ENCODE measurements around the gene DOCK6. TPM values are rescaled to one million over a fixed set of nuclear protein-coding genes. Genes with fewer than 3 reads are reported as not detected.
"Not testable (repeated sequence)": the region's sequence is repeated elsewhere in the genome, so short reads cannot be mapped to it uniquely, and the experiment has no call there.

The DOCK6 gene
- polyA plus RNA-seq, 10 donors, result 26.3 to 67.9 (median 36.2) TPM

GRCh38 chr19:11174336-11174735 lies 88.0 kb downstream of the DOCK6 start:
- peak in 1 of 3 donors; percentile 36 for DNase-seq

DNA sequence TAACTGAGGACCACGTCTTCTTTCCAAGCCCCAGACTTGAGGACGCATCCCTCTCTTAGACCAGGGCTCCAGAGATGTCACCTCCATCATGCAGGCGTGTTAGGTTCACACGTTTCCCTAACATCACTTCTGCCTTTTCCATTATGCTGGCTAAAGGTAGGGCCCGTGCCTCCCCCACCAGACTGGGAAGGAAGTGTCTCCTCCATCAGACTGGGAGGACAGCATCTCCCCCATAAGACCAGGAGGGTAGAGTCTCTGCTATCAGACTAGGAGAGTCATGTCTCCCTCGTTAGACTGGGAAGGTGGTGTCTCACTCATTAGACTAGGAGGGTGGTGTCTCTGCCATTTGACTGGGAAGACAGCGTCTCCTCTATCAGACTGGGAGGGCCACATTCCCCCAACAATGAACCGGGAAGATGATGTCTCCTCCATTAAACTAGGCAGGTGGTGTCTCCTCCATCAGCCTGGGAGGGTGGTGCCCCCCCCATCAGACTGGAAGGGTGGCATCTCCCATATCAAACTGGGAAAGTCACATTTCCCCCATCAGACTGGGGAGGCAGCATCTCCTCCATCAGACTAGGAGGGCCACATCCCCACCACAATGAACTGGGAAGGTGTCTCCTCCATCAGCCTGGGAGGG lies 88.7 kb downstream of the DOCK6 start:
- DNase-seq, result no peak

GRCh38 chr19:11172576-11172975 lies 89.7 kb downstream of the DOCK6 start:
- no peak for DNase-seq

DNA sequence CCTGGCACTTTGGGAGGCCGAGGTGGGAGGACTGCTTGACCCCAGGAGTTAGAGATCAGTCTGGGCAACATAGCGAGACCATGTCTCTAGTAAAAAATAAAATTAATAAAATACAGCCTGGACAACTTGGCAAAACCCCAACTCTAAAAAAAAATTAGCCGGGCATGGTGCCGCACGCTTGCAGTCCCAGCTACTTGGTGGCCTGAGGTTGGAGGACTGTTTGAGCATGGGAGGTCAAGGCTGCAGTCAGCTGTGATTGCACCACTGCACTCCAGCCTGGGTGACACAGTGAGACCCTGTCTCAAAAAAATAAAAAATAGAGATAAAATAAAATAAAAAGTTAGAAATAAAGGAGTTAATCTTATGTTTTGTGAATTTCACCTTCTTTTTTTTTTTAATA lies 91.2 kb downstream of the DOCK6 start:
- DNase-seq, result no peak

DNA sequence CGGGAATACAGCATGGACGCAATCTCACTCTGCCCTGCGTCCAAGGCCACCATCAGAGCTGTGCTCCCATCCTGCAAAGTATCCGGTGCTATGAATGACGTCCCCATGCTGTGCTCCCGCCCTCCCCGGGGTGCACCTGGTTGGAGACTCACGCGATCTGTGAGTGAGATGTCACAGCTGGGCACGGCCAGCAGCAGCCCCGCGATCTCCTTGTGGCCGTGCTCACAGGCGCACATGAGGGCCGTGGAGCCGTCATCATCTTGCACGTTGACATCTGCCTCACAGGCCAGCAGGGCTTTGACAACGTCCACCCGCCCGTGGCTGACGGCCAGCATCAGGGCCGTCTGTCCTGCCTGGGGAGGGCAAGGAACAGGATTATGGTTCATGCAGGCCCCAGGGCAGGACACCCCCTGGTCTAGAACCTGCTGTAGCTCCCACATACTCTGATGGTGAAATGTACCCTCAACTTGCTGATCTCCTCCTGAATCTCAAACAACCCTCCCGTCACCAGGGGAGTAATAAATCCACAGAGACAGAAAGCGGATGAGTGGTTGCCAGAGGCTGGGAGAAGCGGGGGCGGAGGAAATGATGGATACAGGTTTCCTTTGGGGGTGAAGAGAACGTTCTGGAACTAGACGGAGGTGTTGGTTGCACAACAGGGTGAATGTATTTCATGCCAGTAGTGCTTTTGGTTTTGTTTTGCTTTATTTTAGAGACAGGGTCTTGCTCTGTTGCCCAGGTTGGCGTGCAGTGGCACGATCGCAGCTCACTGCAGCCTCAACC lies 92.2 kb downstream of the DOCK6 start:
- DNase-seq, result no peak

DNA sequence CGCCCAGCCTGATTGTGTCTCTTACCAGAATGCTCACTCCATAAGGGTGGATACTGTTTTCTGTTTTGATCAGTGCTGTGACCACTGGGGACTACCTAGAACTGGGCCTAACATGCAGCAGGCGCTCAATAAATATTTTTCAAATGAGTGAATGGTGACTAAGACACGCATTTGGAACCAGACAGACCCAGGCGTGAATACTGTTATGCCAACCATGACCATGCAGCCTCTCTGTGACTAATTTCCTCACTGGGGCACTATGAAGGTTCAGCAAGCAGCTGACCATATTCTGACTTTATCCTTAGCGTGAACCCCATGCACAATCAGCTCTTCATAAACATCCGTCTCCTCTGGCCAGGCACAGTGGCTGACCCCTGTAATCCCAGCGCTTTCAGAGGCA lies 93.8 kb downstream of the DOCK6 start:
- peak in 1 of 3 donors; percentile 68 for DNase-seq

DNA sequence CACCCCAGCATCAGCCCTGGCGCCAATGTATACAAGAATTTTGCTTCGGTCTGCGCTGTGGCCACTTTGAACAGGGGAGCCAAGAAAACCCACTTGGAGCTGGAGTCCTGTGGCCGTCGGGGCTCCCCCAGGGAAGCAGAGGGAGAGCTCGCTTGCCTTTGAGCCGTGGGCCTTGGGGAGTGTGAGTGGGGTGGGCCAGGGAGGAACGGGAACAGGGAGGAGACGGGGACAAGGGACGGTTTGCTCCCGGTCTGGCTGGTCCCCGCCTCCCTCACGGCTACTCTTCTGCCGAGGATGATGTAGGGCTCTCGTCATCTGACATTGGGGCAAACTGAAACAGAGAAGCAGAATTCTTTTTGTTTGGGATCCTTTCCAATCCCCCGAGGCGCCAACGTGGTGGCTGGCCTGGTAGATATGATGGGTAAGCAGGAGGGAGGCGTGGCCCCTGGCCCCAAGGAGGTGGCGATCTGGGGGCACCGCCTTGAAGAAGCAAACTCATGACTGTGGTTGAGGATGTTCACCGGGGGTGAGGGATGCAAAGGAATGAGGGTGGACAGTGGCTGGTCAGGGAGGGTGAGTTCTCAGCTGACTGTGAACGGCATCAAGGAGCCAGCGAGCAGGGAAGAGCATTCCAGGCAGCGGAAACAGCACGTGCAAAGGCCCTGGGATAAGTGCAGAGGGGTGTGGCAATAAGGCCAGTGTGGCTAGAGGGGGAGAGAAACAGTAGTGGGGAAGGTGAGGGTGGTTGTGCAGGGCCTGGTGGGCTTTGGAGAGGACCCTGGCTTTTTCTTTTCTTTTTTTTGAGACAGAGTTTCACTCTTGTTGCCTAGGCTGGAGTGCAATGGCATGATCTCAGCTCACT lies 95.8 kb downstream of the DOCK6 start:
- peak in 1 of 3 donors; percentile 49 for DNase-seq

- DNase-seq, result no peak
These were observed 96.8 kb downstream of the DOCK6 start for GRCh38 chr19:11165486-11166030.

GRCh38 chr19:11164879-11165406 lies 97.4 kb downstream of the DOCK6 start:
- peak; percentile 77 to 96 (median 91) for DNase-seq

GRCh38 chr19:11164296-11164695 lies 98.0 kb downstream of the DOCK6 start:
- peak in 1 of 3 donors; percentile 61 for DNase-seq

GRCh38 chr19:11160440-11160768 lies 101.9 kb downstream of the DOCK6 start:
- DNase-seq, result not testable (repeated sequence)

DNA sequence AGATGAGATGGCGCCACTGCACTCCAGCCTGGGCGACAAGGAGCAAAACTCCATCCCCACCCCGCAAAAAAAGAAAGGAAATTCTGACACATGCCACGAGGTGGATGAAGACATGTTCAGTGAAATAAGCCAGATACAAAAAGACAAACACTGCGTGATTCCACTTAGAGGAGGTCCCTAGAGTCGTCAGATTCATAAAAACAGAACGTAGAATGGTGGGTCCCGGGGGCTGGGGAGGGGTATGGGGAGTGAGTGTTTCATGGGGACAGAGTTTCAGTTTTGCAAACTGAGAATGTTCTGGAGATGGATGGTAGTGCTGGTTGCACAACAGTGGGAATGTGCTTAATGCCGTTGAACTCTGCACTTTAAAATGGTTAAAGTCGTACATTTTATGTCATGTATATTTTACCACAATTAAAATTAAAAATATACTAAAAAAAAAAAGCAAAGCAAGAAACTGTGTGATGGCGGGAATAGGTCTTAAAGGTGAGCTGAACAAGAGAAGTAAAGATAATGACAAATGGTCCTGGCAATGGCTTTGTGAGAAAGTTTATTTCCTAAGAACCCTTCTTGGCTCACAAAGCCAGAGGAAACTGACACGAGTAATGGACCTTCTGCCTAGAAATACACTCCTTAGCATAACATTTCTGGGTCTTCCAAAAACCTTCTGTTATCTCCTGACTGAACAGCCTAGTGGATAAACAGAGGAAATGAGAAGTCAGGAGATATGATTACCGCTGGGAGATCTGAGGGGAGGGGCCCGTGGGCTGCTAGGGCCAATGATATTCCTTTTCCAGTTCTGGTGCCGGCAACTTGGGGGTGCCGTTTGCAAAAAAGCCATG lies 102.5 kb downstream of the DOCK6 start:
- DNase-seq, result peak in 1 of 3 donors; percentile 58

DNA sequence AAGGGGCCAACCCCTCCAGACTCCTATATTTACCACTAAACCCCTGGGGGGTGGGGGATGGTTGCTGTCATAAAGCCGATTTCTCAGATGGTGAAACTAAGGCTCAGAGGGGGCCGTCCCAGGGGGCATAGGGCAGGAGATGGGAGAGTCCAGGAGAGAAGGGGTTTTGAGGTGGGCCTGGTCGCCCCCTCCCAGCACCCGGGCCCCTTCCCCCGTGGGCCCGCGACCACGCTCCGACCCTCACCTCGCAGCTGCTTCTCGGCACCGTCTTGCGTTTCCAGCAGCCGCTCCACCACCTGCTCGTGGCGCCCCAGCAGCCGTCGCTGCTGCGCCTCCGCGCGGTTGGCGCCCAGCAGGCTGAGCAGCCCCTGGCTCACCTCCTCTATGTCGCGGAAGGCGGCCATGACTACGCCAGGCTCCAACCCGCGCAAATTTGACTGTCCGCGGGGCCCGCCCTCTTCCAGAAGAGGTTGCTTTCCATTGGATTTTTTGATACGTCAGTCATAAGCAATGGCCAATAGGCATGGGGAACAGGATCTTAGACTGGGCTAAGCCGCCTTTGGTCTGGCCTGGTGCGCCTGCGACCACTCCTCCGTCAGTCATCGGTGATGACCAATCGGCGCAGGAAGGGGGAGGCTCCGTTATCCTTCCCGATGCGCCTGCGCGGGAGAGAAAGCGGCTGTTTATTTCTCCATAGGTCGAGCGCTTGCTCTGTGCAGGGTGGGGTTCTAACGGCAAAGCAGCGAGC lies 106.8 kb downstream of the DOCK6 start, which contains the start of gene SPC24:
Gene SPC24, minus strand, starts transcription at position 410 of the 748 bp plus-strand sequence. Its CDS starts 6 bp downstream, at position 404.
- peak; percentile 98 to 99 (median 99) for DNase-seq

GRCh38 chr19:11154683-11155047 lies 107.7 kb downstream of the DOCK6 start:
- DNase-seq, result no peak

GRCh38 chr19:11152318-11153062 lies 109.8 kb downstream of the DOCK6 start:
- DNase-seq, result peak in 1 of 3 donors; percentile 66

GRCh38 chr19:11151181-11151580 lies 111.1 kb downstream of the DOCK6 start:
- DNase-seq, result peak; percentile 57 to 91 (median 76)
